Trophoblast cell (in vitro differentiated cells and primary cell): ENCODE results near the gene POLN.

ENCODE experiments used
- DNase-seq, 2 donors: peaks; one replicate each; pipeline ENCODE4 v3.0.0-alpha.2; 2016
- H2AFZ ChIP-seq: 2 replicates; pipeline ENCODE4 v1.6.1; 2013; ENCODE audit warnings: low read length, moderate library complexity, mild to moderate bottlenecking; ENCODE audit not compliant: insufficient read depth, poor library complexity
- H2AK5ac ChIP-seq: 2 replicates; pipeline ENCODE4 v1.6.1; 2013; ENCODE audit warnings: mild to moderate bottlenecking, low read length
- H2BK120ac ChIP-seq: 2 replicates; pipeline ENCODE4 v1.6.1; 2013; ENCODE audit warnings: low read length, mild to moderate bottlenecking, moderate library complexity; ENCODE audit not compliant: insufficient read depth, poor library complexity
- H2BK12ac ChIP-seq: 2 replicates; pipeline ENCODE4 v1.6.1; 2013; ENCODE audit warnings: mild to moderate bottlenecking, low read length, moderate library complexity
- H2BK5ac ChIP-seq: 2 replicates; pipeline ENCODE4 v1.6.1; 2013; ENCODE audit warnings: low read length, low read depth, moderate library complexity, mild to moderate bottlenecking; ENCODE audit not compliant: poor library complexity
- H3K14ac ChIP-seq: 2 replicates; pipeline ENCODE4 v1.6.1; 2013; ENCODE audit warnings: mild to moderate bottlenecking, low read length
- H3K18ac ChIP-seq: 2 replicates; pipeline ENCODE4 v1.6.1; 2013; ENCODE audit warnings: mild to moderate bottlenecking, low read length
- H3K23ac ChIP-seq: 2 replicates; pipeline ENCODE4 v1.6.1; 2013; ENCODE audit warnings: low read length
- H3K27ac ChIP-seq: 2 replicates; pipeline ENCODE4 v1.5.1; 2013; ENCODE audit warnings: low read depth, mild to moderate bottlenecking, inconsistent platforms, low read length, moderate library complexity
- H3K27me3 ChIP-seq: 2 replicates; pipeline ENCODE4 v1.6.1; 2013; ENCODE audit warnings: inconsistent platforms, mild to moderate bottlenecking, low read length, moderate library complexity; ENCODE audit not compliant: insufficient read depth
- H3K36me3 ChIP-seq, 2 experiments: 1 replicate in 1 of 2; 2 replicates in 1 of 2; pipeline ENCODE4 v1.6.1; 2013; ENCODE audit warnings: low read length in 2 of 2, mild to moderate bottlenecking in 2 of 2, moderate library complexity in 1 of 2; ENCODE audit not compliant: insufficient read depth in 2 of 2, control insufficient read depth in 1 of 2
- H3K4ac ChIP-seq: 2 replicates; pipeline ENCODE4 v1.6.1; 2013; ENCODE audit warnings: low read depth, mild to moderate bottlenecking, low read length, moderate library complexity
- H3K4me1 ChIP-seq, 2 experiments: 1 replicate in 1 of 2; 2 replicates in 1 of 2; pipeline ENCODE4 v1.6.1; 2013; ENCODE audit warnings: low read length in 2 of 2, mild to moderate bottlenecking in 2 of 2, moderate library complexity in 1 of 2; ENCODE audit not compliant: insufficient read depth in 2 of 2, control insufficient read depth in 1 of 2
- H3K4me2 ChIP-seq: 2 replicates; pipeline ENCODE4 v1.6.1; 2013; ENCODE audit warnings: inconsistent platforms, mild to moderate bottlenecking, low read length, moderate library complexity
- H3K4me3 ChIP-seq: 2 replicates; pipeline ENCODE4 v1.5.1; 2013; ENCODE audit warnings: mild to moderate bottlenecking, low read depth, low read length, inconsistent platforms
- H3K79me1 ChIP-seq: one replicate; pipeline ENCODE4 v1.6.1; 2013; ENCODE audit warnings: low read length
- H3K79me2 ChIP-seq: 2 replicates; pipeline ENCODE4 v1.6.1; 2013; ENCODE audit warnings: low read length, mild to moderate bottlenecking; ENCODE audit not compliant: control insufficient read depth, insufficient read depth, poor library complexity
- H3K9ac ChIP-seq: 2 replicates; pipeline ENCODE4 v1.6.1; 2013; ENCODE audit warnings: mild to moderate bottlenecking, low read length
- H3K9me3 ChIP-seq: 2 replicates; pipeline ENCODE4 v1.6.1; 2013; ENCODE audit warnings: low read depth, mild to moderate bottlenecking, control low read depth, inconsistent platforms, low read length; ENCODE audit not compliant: insufficient read depth
- H4K12ac ChIP-seq: 2 replicates; pipeline ENCODE4 v1.6.1; 2013; ENCODE audit warnings: low read depth, mild to moderate bottlenecking, low read length, moderate library complexity
- H4K8ac ChIP-seq: 2 replicates; pipeline ENCODE4 v1.6.1; 2013; ENCODE audit warnings: low read depth, mild to moderate bottlenecking, low read length, moderate library complexity
- H4K91ac ChIP-seq: one replicate; pipeline ENCODE4 v1.6.1; 2013; ENCODE audit warnings: low read depth, mild to moderate bottlenecking, low read length, moderate library complexity
- WGBS: extraction: QIAGEN DNeasy Blood & Tissue Kit; methylation state at CpG from one replicate; pipeline ENCODE4 v1.1.7; 2013; ENCODE audit warnings: missing lambda C conversion rate; ENCODE audit not compliant: insufficient read length, insufficient coverage; ENCODE audit errors: extremely low coverage; 5-methylcytosine and 5-hydroxymethylcytosine counted together

Gene POLN

GRCh38 chr4:2267841-2268240 is 25.9 kb upstream of the POLN start:
- Histone ChIP-seq H3K27me3 (no peaks in the 10 kb centered on the region), H3K18ac (no peak overlapping the region), H3K23ac (no peak overlapping the region), H3K4me1 (peaks cover under 1% of the 10 kb centered on the region in 2 experiments), H3K36me3 (no peaks in the 10 kb centered on the region), H2AK5ac (no peak overlapping the region), H3K9ac (no peak overlapping the region), H3K4me2 (no peak overlapping the region), H4K8ac (no peak overlapping the region), H4K12ac (no peak overlapping the region), H2BK5ac (no peak overlapping the region), H3K79me2 (no peaks in the 10 kb centered on the region), H3K27ac (no peak overlapping the region), H2BK12ac (no peak overlapping the region), H2BK120ac (no peak overlapping the region), H3K79me1 (no peaks in the 10 kb centered on the region), H2AFZ (no peak overlapping the region), H4K91ac (no peak overlapping the region), H3K4me3 (no peak overlapping the region), H3K4ac (no peak overlapping the region), H3K14ac (no peak overlapping the region), H3K9me3 (no peaks in the 10 kb centered on the region)
- DNase-seq, result no peak
- WGBS, result no CpG with 5 or more reads among the region's 12 CpGs

DNA sequence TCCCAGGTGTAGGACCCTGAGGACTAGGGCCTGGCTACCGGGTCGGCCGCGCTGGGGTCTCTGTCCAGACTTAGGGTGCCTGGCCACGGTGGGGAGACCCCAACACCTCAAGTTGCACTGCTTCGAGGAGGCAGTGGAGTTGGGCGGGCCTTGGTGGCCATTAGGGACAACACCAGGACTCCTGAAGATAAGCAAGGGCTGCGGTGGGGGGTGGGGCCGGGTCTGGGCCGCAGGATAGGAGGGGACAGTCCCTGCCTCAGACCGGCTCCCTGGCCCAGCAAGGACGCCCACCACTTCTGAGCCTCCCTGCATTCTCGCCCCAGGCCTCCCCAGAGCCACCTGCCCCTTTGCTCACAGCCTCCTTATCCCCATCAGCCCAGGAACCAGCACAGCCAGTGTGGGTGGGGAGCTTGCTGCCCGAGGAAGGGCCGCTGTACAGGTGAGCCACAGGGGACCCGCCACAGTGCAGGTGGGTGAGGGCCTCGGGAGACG is 25.4 kb upstream of the POLN start:
- Histone ChIP-seq H3K9ac (no peak overlapping the region), H3K18ac (no peak overlapping the region)

DNA sequence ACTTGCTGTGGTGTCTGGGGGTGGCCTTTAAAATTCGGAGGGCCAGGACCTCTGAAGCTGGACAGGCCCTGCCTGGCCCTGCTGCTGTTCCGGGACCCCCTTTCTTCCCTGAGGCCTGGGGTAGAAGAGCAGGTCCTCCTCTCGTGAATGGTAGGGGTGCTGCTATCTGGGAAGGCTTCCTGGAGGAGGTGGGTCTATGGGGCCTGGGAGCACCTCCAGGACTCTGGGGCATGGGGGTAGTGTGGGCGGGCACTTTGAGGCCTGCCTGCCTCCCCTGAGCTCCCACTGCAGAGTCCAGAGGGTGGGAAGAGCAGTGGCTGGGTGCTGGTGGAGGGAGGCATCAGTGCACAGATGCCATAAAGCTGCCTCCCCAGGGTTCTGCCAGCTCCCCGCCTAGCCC is 24.9 kb upstream of the POLN start:
- H3K9me3 ChIP-seq, result no peaks in the 10 kb centered on the region
- no peak overlapping the region for H3K4me2 ChIP-seq
- no peak overlapping the region for H2BK12ac ChIP-seq
- H2BK5ac ChIP-seq, result no peak overlapping the region
- DNase-seq, result no peak
- H3K23ac ChIP-seq, result no peak overlapping the region
- no peak overlapping the region for H2AK5ac ChIP-seq
- no peak overlapping the region for H3K27ac ChIP-seq
- no peaks in the 10 kb centered on the region for H3K27me3 ChIP-seq
- H3K79me1 ChIP-seq, result peaks cover 5% of the 10 kb centered on the region
- H3K18ac ChIP-seq, result no peak overlapping the region
- H3K4me3 ChIP-seq, result no peak overlapping the region
- no peak overlapping the region for H4K8ac ChIP-seq
- H2BK120ac ChIP-seq, result no peak overlapping the region
- H3K9ac ChIP-seq, result no peak overlapping the region
- H4K91ac ChIP-seq, result no peak overlapping the region
- peaks cover 2% of the 10 kb centered on the region for H3K79me2 ChIP-seq
- no peaks in the 10 kb centered on the region for H3K36me3 ChIP-seq
- peaks cover 4 to 5% of the 10 kb centered on the region in 2 experiments for H3K4me1 ChIP-seq
- WGBS, result no CpG with 5 or more reads among the region's 5 CpGs
- no peak overlapping the region for H2AFZ ChIP-seq
- no peak overlapping the region for H3K14ac ChIP-seq
- H3K4ac ChIP-seq, result no peak overlapping the region
- no peak overlapping the region for H4K12ac ChIP-seq

More for the DNA sequence above, 25.4 kb upstream of the POLN start:
- peaks cover 5% of the 10 kb centered on the region for H3K79me1 ChIP-seq
- no peak overlapping the region for H4K91ac ChIP-seq
- no peak overlapping the region for H3K14ac ChIP-seq
- H3K27me3 ChIP-seq, result no peaks in the 10 kb centered on the region
- H3K4me3 ChIP-seq, result no peak overlapping the region
- no peak overlapping the region for H4K8ac ChIP-seq
- H2BK12ac ChIP-seq, result no peak overlapping the region
- no peaks in the 10 kb centered on the region for H3K36me3 ChIP-seq
- no peak overlapping the region for H2AFZ ChIP-seq
- WGBS, result no CpG with 5 or more reads among the region's 18 CpGs
- H2BK5ac ChIP-seq, result no peak overlapping the region
- DNase-seq, result no peak
- H3K79me2 ChIP-seq, result peaks cover 2% of the 10 kb centered on the region
- H2AK5ac ChIP-seq, result no peak overlapping the region
- no peak overlapping the region for H3K27ac ChIP-seq
- no peak overlapping the region for H3K4ac ChIP-seq
- no peaks in the 10 kb centered on the region for H3K9me3 ChIP-seq
- no peak overlapping the region for H4K12ac ChIP-seq
- H3K4me2 ChIP-seq, result no peak overlapping the region
- H3K23ac ChIP-seq, result no peak overlapping the region
- H3K4me1 ChIP-seq, result peaks cover 4 to 5% of the 10 kb centered on the region in 2 experiments
- H2BK120ac ChIP-seq, result no peak overlapping the region

DNA sequence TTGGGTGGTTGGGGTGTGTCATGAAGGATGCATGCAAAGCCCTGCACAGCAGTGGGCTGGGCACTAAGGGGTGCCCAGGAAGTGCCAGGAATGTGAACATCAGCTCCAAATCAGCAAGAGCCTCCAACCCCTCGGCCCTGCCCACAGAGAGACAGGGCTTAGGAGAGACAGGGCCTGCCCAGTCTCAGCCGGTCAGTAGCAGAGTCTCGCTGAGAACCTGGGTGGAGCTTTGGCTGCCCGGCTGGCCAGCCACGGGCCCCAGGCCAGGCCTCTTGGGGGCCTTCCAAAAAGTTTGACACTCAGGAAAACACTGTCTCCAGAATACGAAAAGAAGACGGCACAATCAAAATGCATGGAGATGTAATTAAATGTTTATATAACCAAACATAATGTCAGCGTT is 24.3 kb upstream of the POLN start:
- H3K79me2 ChIP-seq, result peaks cover 4% of the 10 kb centered on the region
- no peak overlapping the region for H2BK5ac ChIP-seq
- H2AK5ac ChIP-seq, result no peak overlapping the region
- no peak for DNase-seq
- H3K18ac ChIP-seq, result no peak overlapping the region
- H3K4me1 ChIP-seq, result peaks cover 4 to 5% of the 10 kb centered on the region in 2 experiments
- H3K9ac ChIP-seq, result no peak overlapping the region
- H2BK120ac ChIP-seq, result no peak overlapping the region
- H3K4me2 ChIP-seq, result no peak overlapping the region
- no peak overlapping the region for H4K12ac ChIP-seq
- H3K4me3 ChIP-seq, result no peak overlapping the region
- no peak overlapping the region for H4K8ac ChIP-seq
- H3K4ac ChIP-seq, result no peak overlapping the region
- H3K23ac ChIP-seq, result no peak overlapping the region
- no peaks in the 10 kb centered on the region for H3K36me3 ChIP-seq
- H4K91ac ChIP-seq, result no peak overlapping the region
- no peak overlapping the region for H2BK12ac ChIP-seq
- H2AFZ ChIP-seq, result no peak overlapping the region
- H3K27me3 ChIP-seq, result no peaks in the 10 kb centered on the region
- H3K79me1 ChIP-seq, result peaks cover 8% of the 10 kb centered on the region
- no peak overlapping the region for H3K27ac ChIP-seq
- no peak overlapping the region for H3K14ac ChIP-seq
- H3K9me3 ChIP-seq, result no peaks in the 10 kb centered on the region
- no CpG with 5 or more reads among the region's 8 CpGs for WGBS
